ENCODE measurements around the gene PLPPR2. TPM values are rescaled to one million over a fixed set of nuclear protein-coding genes. Genes with fewer than 3 reads are reported as not detected.

PLPPR2 gene
- total RNA-seq, 1 experiment from 2014 or later, result 19.0 TPM

GRCh38 chr19:11400798-11401197 is 45.6 kb downstream of the PLPPR2 start:
- Histone ChIP-seq H3K27me3 (replicated peaks; ENCODE audit: insufficient read depth, low read depth, low read length, poor library complexity) (no peaks in the 10 kb centered on the region), H3K27ac (ENCODE audit: low read depth, low read length, poor library complexity, severe bottlenecking) (no peak overlapping the region), H3K9me3 (ENCODE audit: low read depth, low read length, poor library complexity, severe bottlenecking) (no peaks in the 10 kb centered on the region), H3K4me3 (ENCODE audit: low read depth, low read length, poor library complexity, severe bottlenecking) (no peak overlapping the region), H3K36me3 (ENCODE audit: insufficient read depth, low read length, poor library complexity, severe bottlenecking) (no peaks in the 10 kb centered on the region), H3K4me1 (ENCODE audit: insufficient read depth, low read length, poor library complexity, severe bottlenecking) (no peaks in the 10 kb centered on the region)
- BruUV-seq (replicated peaks), result no TSS peak
- CTCF ChIA-PET, result no interaction called here
- TF ChIP-seq, protein P1, sequence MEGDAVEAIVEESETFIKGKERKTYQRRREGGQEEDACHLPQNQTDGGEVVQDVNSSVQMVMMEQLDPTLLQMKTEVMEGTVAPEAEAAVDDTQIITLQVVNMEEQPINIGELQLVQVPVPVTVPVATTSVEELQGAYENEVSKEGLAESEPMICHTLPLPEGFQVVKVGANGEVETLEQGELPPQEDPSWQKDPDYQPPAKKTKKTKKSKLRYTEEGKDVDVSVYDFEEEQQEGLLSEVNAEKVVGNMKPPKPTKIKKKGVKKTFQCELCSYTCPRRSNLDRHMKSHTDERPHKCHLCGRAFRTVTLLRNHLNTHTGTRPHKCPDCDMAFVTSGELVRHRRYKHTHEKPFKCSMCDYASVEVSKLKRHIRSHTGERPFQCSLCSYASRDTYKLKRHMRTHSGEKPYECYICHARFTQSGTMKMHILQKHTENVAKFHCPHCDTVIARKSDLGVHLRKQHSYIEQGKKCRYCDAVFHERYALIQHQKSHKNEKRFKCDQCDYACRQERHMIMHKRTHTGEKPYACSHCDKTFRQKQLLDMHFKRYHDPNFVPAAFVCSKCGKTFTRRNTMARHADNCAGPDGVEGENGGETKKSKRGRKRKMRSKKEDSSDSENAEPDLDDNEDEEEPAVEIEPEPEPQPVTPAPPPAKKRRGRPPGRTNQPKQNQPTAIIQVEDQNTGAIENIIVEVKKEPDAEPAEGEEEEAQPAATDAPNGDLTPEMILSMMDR (conservative IDR thresholded peaks at IDR 0.05; ENCODE audit: low read depth, low read length), result no peak
- TF ChIP-seq EZH2 (IDR thresholded peaks at IDR 0.05; ENCODE audit: borderline replicate concordance, low read depth, low read length, poor library complexity, severe bottlenecking), result no peak
- no peak for DNase-seq (ENCODE audit: low spot score)
- POLR2A ChIA-PET (ENCODE audit: low non-redundant PET), result no interaction called here
- intact Hi-C loops (cut with micrococcal nuclease; ENCODE audit: unreplicated experiment), result no loop called here

- no peaks in the 10 kb centered on the region for H3K27me3 ChIP-seq (replicated peaks; ENCODE audit: insufficient read depth, low read depth, low read length, poor library complexity)
- TF ChIP-seq EZH2 (IDR thresholded peaks at IDR 0.05; ENCODE audit: borderline replicate concordance, low read depth, low read length, poor library complexity, severe bottlenecking), result no peak
- TF ChIP-seq, protein P1 (conservative IDR thresholded peaks at IDR 0.05; ENCODE audit: low read depth, low read length), result no peak
- no peak overlapping the region for H3K27ac ChIP-seq (ENCODE audit: low read depth, low read length, poor library complexity, severe bottlenecking)
- no peaks in the 10 kb centered on the region for H3K36me3 ChIP-seq (ENCODE audit: insufficient read depth, low read length, poor library complexity, severe bottlenecking)
- ChIA-PET CTCF (interaction anchor here (0.6 kb wide), 1 partner anchor 142 kb away, joined by 5 read pairs; no protein-coding TSS in a partner anchor), POLR2A (ENCODE audit: low non-redundant PET) (no interaction called here)
- intact Hi-C loops (cut with micrococcal nuclease; ENCODE audit: unreplicated experiment), result no loop called here
- no peak for DNase-seq (ENCODE audit: low spot score)
- no peaks in the 10 kb centered on the region for H3K9me3 ChIP-seq (ENCODE audit: low read depth, low read length, poor library complexity, severe bottlenecking)
- BruUV-seq (replicated peaks), result no TSS peak
- H3K4me1 ChIP-seq (ENCODE audit: insufficient read depth, low read length, poor library complexity, severe bottlenecking), result no peaks in the 10 kb centered on the region
- no peak overlapping the region for H3K4me3 ChIP-seq (ENCODE audit: low read depth, low read length, poor library complexity, severe bottlenecking)
These were observed 46.7 kb downstream of the PLPPR2 start for GRCh38 chr19:11401808-11402543.

GRCh38 chr19:11404588-11405222 is 49.5 kb downstream of the PLPPR2 start:
- no peak overlapping the region for H3K4me3 ChIP-seq (ENCODE audit: low read depth, low read length, poor library complexity, severe bottlenecking)
- ChIA-PET POLR2A (ENCODE audit: low non-redundant PET) (no interaction called here), CTCF (no interaction called here)
- DNase-seq (ENCODE audit: low spot score), result no peak
- no TSS peak for BruUV-seq (replicated peaks)
- intact Hi-C loops (cut with micrococcal nuclease; ENCODE audit: unreplicated experiment), result no loop called here
- no peaks in the 10 kb centered on the region for H3K4me1 ChIP-seq (ENCODE audit: insufficient read depth, low read length, poor library complexity, severe bottlenecking)
- no peaks in the 10 kb centered on the region for H3K27me3 ChIP-seq (replicated peaks; ENCODE audit: insufficient read depth, low read depth, low read length, poor library complexity)
- H3K36me3 ChIP-seq (ENCODE audit: insufficient read depth, low read length, poor library complexity, severe bottlenecking), result no peaks in the 10 kb centered on the region
- TF ChIP-seq EZH2 (IDR thresholded peaks at IDR 0.05; ENCODE audit: borderline replicate concordance, low read depth, low read length, poor library complexity, severe bottlenecking), result no peak
- TF ChIP-seq, protein P1 (conservative IDR thresholded peaks at IDR 0.05; ENCODE audit: low read depth, low read length), result no peak
- no peaks in the 10 kb centered on the region for H3K9me3 ChIP-seq (ENCODE audit: low read depth, low read length, poor library complexity, severe bottlenecking)
- no peak overlapping the region for H3K27ac ChIP-seq (ENCODE audit: low read depth, low read length, poor library complexity, severe bottlenecking)
